ENCODE data around the gene GPR12.

GRCh38 chr13:26806891-26807290, 46.3 kb upstream of the GPR12 start:
- TF ChIP-seq CTCF (conservative IDR thresholded peaks at IDR 0.05 in 1 of 2, IDR thresholded peaks at IDR 0.05 in 1 of 2; ENCODE audit: extremely low read depth in 1 of 2, insufficient read depth in 1 of 2, low read depth in 1 of 2, low read length in 2 of 2), result no peak
- no peak for TF ChIP-seq EZH2 (IDR thresholded peaks at IDR 0.05; ENCODE audit: borderline replicate concordance, low read length)
